ENCODE results near the gene BTN1A1. TPM values are rescaled to one million over a fixed set of nuclear protein-coding genes. Genes with fewer than 3 reads are reported as not detected.

BTN1A1 gene
- total RNA-seq, 2 donors from 2014 or later, result 0.23 TPM; not detected in 1

GRCh38 chr6:26556263-26557070 lies 56.4 kb downstream of the BTN1A1 start:
- Histone ChIP-seq H3K4me3 (no peak overlapping the region), H3K27ac (no peak overlapping the region), H3K9me3 (no peaks in the 10 kb centered on the region), H3K36me3 (no peaks in the 10 kb centered on the region), H3K4me1 (replicated peaks) (no peaks in the 10 kb centered on the region), H3K27me3 (replicated peaks; ENCODE audit: insufficient read depth) (no peaks in the 10 kb centered on the region)
- no peak for TF ChIP-seq CTCF (IDR thresholded peaks at IDR 0.05)
- TF ChIP-seq POLR2AphosphoS5 (IDR thresholded peaks at IDR 0.05), result no peak
- TF ChIP-seq POLR2A (IDR thresholded peaks at IDR 0.05), result no peak
- DNase-seq (ENCODE audit: low spot score), result no peak
- intact Hi-C loops (cut with DNase I), result loop anchor here (10.0 kb wide), 1 partner anchor 918 kb away; the partner anchor contains the start of gene ZNF184
- 43% methylated on average over 16 of the region's 16 CpGs for WGBS

Small RNA genes lying within 50 kb of the gene (small RNA-seq; reads per million reads assigned to genes)
- 0 reads per million in 2 donors for gene RNU6-502P

Other genes starting within 250 kb of the BTN1A1 start
- gene BTN3A2, start 135.1 kb upstream of the BTN1A1 start, total RNA-seq, result 10 to 100 TPM; 15.9 to 35.9 TPM
- gene BTN2A2, start 117.2 kb upstream of the BTN1A1 start, total RNA-seq, result 10 to 100 TPM in 1 of 2 donors, 1 to 10 TPM in 1; 8.7 to 19.8 TPM
- gene BTN3A1, start 98.0 kb upstream of the BTN1A1 start, total RNA-seq, result 10 to 100 TPM; 15.6 to 15.9 TPM
- gene BTN3A3, start 59.8 kb upstream of the BTN1A1 start, total RNA-seq, result 10 to 100 TPM; 12.2 to 12.4 TPM
- 10 to 100 TPM; 11.5 to 24.1 TPM for gene BTN2A1, start 42.3 kb upstream of the BTN1A1 start, total RNA-seq
- 10 to 100 TPM; 53.5 to 83.0 TPM for gene HMGN4, start 38.1 kb downstream of the BTN1A1 start, total RNA-seq
- 10 to 100 TPM; 15.7 to 19.7 TPM for gene ABT1, start 96.7 kb downstream of the BTN1A1 start, total RNA-seq
- gene ZNF322, start 159.4 kb downstream of the BTN1A1 start, total RNA-seq, result 10 to 100 TPM; 25.2 to 31.7 TPM

Measured in prostate gland (tissue), 2 donors.